NOMO-1 (cell line): ENCODE results near the gene SNX11.

Source experiments
- DNase-seq, 2 experiments: peaks; one replicate each; lab custom pipeline; 2025; ENCODE audit not compliant: unreplicated experiment in 2 of 2; lab: John Stamatoyannopoulos, UW

SNX11 gene

GRCh38 chr17:48160177-48161081 is 52.9 kb downstream of the SNX11 start:
- DNase-seq, result no peak

GRCh38 chr17:48161127-48161905 is 53.8 kb downstream of the SNX11 start:
- DNase-seq, result no peak

GRCh38 chr17:48162306-48162934 is 54.9 kb downstream of the SNX11 start:
- DNase-seq, result no peak

- DNase-seq, result no peak
Measured at GRCh38 chr17:48162946-48163506, 55.5 kb downstream of the SNX11 start.

GRCh38 chr17:48163809-48164208 is 56.2 kb downstream of the SNX11 start:
- no peak for DNase-seq

- no peak for DNase-seq
Measured at GRCh38 chr17:48169926-48170325, 62.4 kb downstream of the SNX11 start.
